HepG2 (cell line): ENCODE results near the gene PMFBP1. TPM values are rescaled to one million over a fixed set of nuclear protein-coding genes. Genes with fewer than 3 reads are reported as not detected.
A peak's percentile ranks its signal among the peaks of the same experiment; 100 is the strongest.

Experiments
- ATAC-seq: fragments of 200-7000 bp; cut with Tn5 transposase; 3 replicates; pipeline ENCODE4 v1.9.1; 2020; ENCODE audit warnings: mild to moderate bottlenecking, moderate library complexity
- BruUV-seq: library from RNA; stranded (reverse); fragments of 400-500 nt; replicated peaks from 2 replicates; lab custom pipeline; 2021; lab: Mats Ljungman, UMichigan
- CTCF ChIA-PET: fragments of 300-600 bp; formaldehyde crosslinking; extraction: SDS; loops from one replicate; lab custom pipeline; 2021; ENCODE audit warnings: low total read pairs, inconsistent platforms, low intra/inter-chr PET ratio; lab: Yijun Ruan, JAX
- POLR2A ChIA-PET: fragments of 350-600 bp; sonication (Branson Sonifier 250); formaldehyde crosslinking; loops from one replicate; lab custom pipeline; 2020; ENCODE audit warnings: antibody characterized with exemption, inconsistent platforms; lab: Yijun Ruan, JAX
- DNase-seq: peaks from one replicate; pipeline ENCODE4 v3.0.0-alpha.2; 2015; ENCODE audit warnings: low spot score
- FAIRE-seq: peaks from 3 replicates; lab custom pipeline; 2011; peaks lifted over from hg19 to GRCh38; lab: Jason Lieb, UNC
- H2AFZ ChIP-seq: one replicate; pipeline ENCODE4 v1.6.1; 2011; ENCODE audit warnings: low read length, inconsistent platforms
- H3K27ac ChIP-seq: fragments of 300-600 bp; 3 replicates; pipeline ENCODE4 v1.8.0; 2011; ENCODE audit warnings: mixed run types, mild to moderate bottlenecking, mixed read lengths, low read length, inconsistent platforms; ENCODE audit not compliant: insufficient read depth; ENCODE audit errors: extremely low read length
- H3K27me3 ChIP-seq, 2 experiments: fragments of 200-600 bp in 1 of 2; 2 replicates in 1 of 2; 3 replicates in 1 of 2; pipeline versions ENCODE4 v1.6.0 to v1.8.0; 2011; ENCODE audit warnings: low read length in 2 of 2, mild to moderate bottlenecking in 2 of 2, moderate library complexity in 2 of 2, inconsistent platforms in 1 of 2; ENCODE audit not compliant: insufficient read depth in 2 of 2, control insufficient read depth in 1 of 2
- H3K36me3 ChIP-seq, 2 experiments: fragments of 200-600 bp in 1 of 2; replicated peaks in 1 of 2; 2 replicates in 1 of 2; 3 replicates in 1 of 2; pipeline versions ENCODE4 v1.5.1 to v1.8.0; 2011; ENCODE audit warnings: low read length in 2 of 2, inconsistent platforms in 1 of 2; ENCODE audit not compliant: insufficient read depth in 2 of 2, control insufficient read depth in 1 of 2
- H3K4me1 ChIP-seq: 2 replicates; pipeline ENCODE4 v1.5.1; 2012; ENCODE audit warnings: low read length, inconsistent platforms; ENCODE audit not compliant: insufficient read depth
- H3K4me2 ChIP-seq: 2 replicates; pipeline ENCODE4 v1.6.0; 2011; ENCODE audit warnings: low read depth, low read length, inconsistent platforms
- H3K4me3 ChIP-seq, 3 experiments: fragments of 200-600 bp in 1 of 3; sonication (generic), shearing (Covaris generic) in 1 of 3; replicated peaks in 1 of 3; 2 replicates each; pipeline ENCODE4 v1.5.1; 2011 to 2016; ENCODE audit warnings: low read length in 3 of 3, inconsistent platforms in 2 of 3, low read depth in 2 of 3, mild to moderate bottlenecking in 2 of 3, control low read depth in 1 of 3, mixed read lengths in 1 of 3; ENCODE audit not compliant: insufficient read depth in 1 of 3
- H3K79me2 ChIP-seq: one replicate; pipeline ENCODE4 v1.6.1; 2011; ENCODE audit warnings: low read length, inconsistent platforms; ENCODE audit not compliant: insufficient read depth
- H3K9ac ChIP-seq: 2 replicates; pipeline ENCODE4 v1.6.0; 2011; ENCODE audit warnings: mild to moderate bottlenecking, low read depth, low read length, inconsistent platforms; ENCODE audit not compliant: insufficient read depth
- H3K9me3 ChIP-seq: 2 replicates; pipeline ENCODE4 v1.5.1; 2012; ENCODE audit warnings: mild to moderate bottlenecking, low read length
- H4K20me1 ChIP-seq: 2 replicates; pipeline ENCODE4 v1.6.0; 2011; ENCODE audit warnings: inconsistent platforms, mild to moderate bottlenecking, low read length, moderate library complexity; ENCODE audit not compliant: insufficient read depth
- GABPB1 ChIP-seq: IDR thresholded peaks from 2 replicates; pipeline ENCODE4 v1.6.1; 2016; ENCODE audit warnings: mild to moderate bottlenecking, missing genetic modification reagents, moderate library complexity, missing compliant biosample characterization
- HNF4A ChIP-seq: sonication (generic); formaldehyde crosslinking; IDR thresholded peaks from 2 replicates; pipeline ENCODE4 v1.4.0; 2020; ENCODE audit warnings: missing genetic modification reagents
- KDM2A ChIP-seq: sonication (generic); formaldehyde crosslinking; IDR thresholded peaks from 2 replicates; pipeline ENCODE4 v1.4.0; 2020; ENCODE audit warnings: low read depth, missing genetic modification reagents, borderline replicate concordance
- LCORL ChIP-seq, 2 experiments: fragments of 450-650 bp in 1 of 2; sonication (generic) in 1 of 2; formaldehyde crosslinking in 1 of 2; IDR thresholded peaks; 2 replicates each; pipeline versions ENCODE4 v1.5.0 to v1.6.1; 2017 to 2020; ENCODE audit warnings: antibody characterized with exemption in 1 of 2, missing genetic modification reagents in 1 of 2
- NR2C2 ChIP-seq: sonication (generic); formaldehyde crosslinking; IDR thresholded peaks from 2 replicates; pipeline ENCODE4 v1.4.0; 2020; ENCODE audit warnings: missing genetic modification reagents, mild to moderate bottlenecking, moderate library complexity, borderline replicate concordance
- RAD21 ChIP-seq: fragments of 450-650 bp; formaldehyde crosslinking; IDR thresholded peaks from 2 replicates; pipeline ENCODE4 v1.5.0; 2020; ENCODE audit warnings: mild to moderate bottlenecking
- SOX6 ChIP-seq, 2 experiments: fragments of 450-650 bp in 1 of 2; sonication (generic) in 1 of 2; formaldehyde crosslinking in 1 of 2; IDR thresholded peaks; 2 replicates each; pipeline versions ENCODE4 v1.4.0 to v1.6.1; 2017 to 2020; ENCODE audit warnings: antibody characterized with exemption in 1 of 2, mild to moderate bottlenecking in 1 of 2, missing genetic modification reagents in 1 of 2
- ZHX2 ChIP-seq, 2 experiments: sonication (generic) in 1 of 2; formaldehyde crosslinking in 1 of 2; IDR thresholded peaks; 2 replicates each; pipeline versions ENCODE4 v1.6.1 to v1.9.0; 2014 to 2022; ENCODE audit warnings: antibody characterized with exemption in 1 of 2, borderline replicate concordance in 1 of 2, inconsistent platforms in 1 of 2, low read depth in 1 of 2, missing genetic modification reagents in 1 of 2
- ZNF441 ChIP-seq: sonication (generic); formaldehyde crosslinking; IDR thresholded peaks from 2 replicates; pipeline ENCODE4 v1.7.0; 2021; ENCODE audit warnings: missing genetic modification reagents, borderline replicate concordance
- WGBS: methylation state at CpG from one replicate; pipeline ENCODE4 v1.1.6; 2017; ENCODE audit warnings: low lambda C conversion rate; 5-methylcytosine and 5-hydroxymethylcytosine counted together
- in situ Hi-C: cut with HindIII; loops from 2 replicates; pipeline ENCODE4 v1.10.0; 2017; ENCODE audit warnings: low pct_unique_long_range_greater_than_20kb; ENCODE audit not compliant: extremely low pct_ligation_motif_present
- intact Hi-C: fragments of 100-400 bp; cut with micrococcal nuclease; formaldehyde crosslinking; loops from one replicate; pipeline ENCODE4 v1.10.0; 2022; ENCODE audit not compliant: unreplicated experiment
- polyA plus RNA-seq, 8 experiments: library from polyadenylated mRNA; depleted of rRNA in 3 of 8; stranded (reverse) in 7 of 8; unstranded in 1 of 8; fragments of >200 nt; fragmentation: Illumina TruSeq in 4 of 8; extraction: Trizol in 4 of 8; gene quantifications; 2 replicates each; pipeline versions ENCODE4 v1.2.1 to v1.2.3, GENCODE V29; 2011 to 2016; ENCODE audit warnings: low read depth in 4 of 8, missing spikeins in 1 of 8, mixed read lengths in 1 of 8; ENCODE audit not compliant: insufficient read depth in 1 of 8
- total RNA-seq, 5 experiments: library from RNA; depleted of rRNA; stranded (reverse); fragments of >200 nt; fragmentation: Illumina TruSeq; extraction: Trizol; gene quantifications; 2 replicates each; pipeline ENCODE4 v1.2.3, GENCODE V29; 2016; ENCODE audit warnings: low read depth in 1 of 5
- TF ChIP-seq, protein P1 (sequence below): sonication (generic); formaldehyde crosslinking; IDR thresholded peaks from 2 replicates; pipeline ENCODE4 v1.5.0; 2020; ENCODE audit warnings: mild to moderate bottlenecking, missing genetic modification reagents, borderline replicate concordance

Gene PMFBP1
- total and polyA plus RNA-seq, 2 of the 13 experiments (the other 11 are each of a cell fraction or from before 2014, with no cell fraction given), result 1.9 to 3.8 TPM

GRCh38 chr16:72124761-72125634 lies 47.0 kb downstream of the PMFBP1 start:
- intact Hi-C loops (loop anchor here (1.0 kb wide), 3 partner anchors 25 to 342 kb away; no protein-coding TSS in a partner anchor), in situ Hi-C loops (loop anchor here (5.0 kb wide), 1 partner anchor 342 kb away; no protein-coding TSS in a partner anchor)
- H4K20me1 ChIP-seq, result no peaks in the 10 kb centered on the region
- H3K9me3 ChIP-seq, result no peaks in the 10 kb centered on the region
- BruUV-seq, result no TSS peak
- no peak overlapping the region for H2AFZ ChIP-seq
- DNase-seq (peak; percentile 67), ATAC-seq (peak; percentile 90), FAIRE-seq (peak; percentile 88)
- peak overlapping the region; percentile 4; the same call in 1 of the 2 replicates for H3K9ac ChIP-seq
- H3K79me2 ChIP-seq, result no peaks in the 10 kb centered on the region
- H3K4me3 ChIP-seq, result 0 out of 6 replicates have a peak overlapping the region, but pooled peaks of 1 of the 3 experiments have one; percentile 6
- POLR2A ChIA-PET, result no interaction called here
- CTCF ChIA-PET, result interaction anchor here (2.3 kb wide), 1 partner anchor 25 kb away, joined by 27 read pairs; no protein-coding TSS in a partner anchor
- peak overlapping the region; percentile 53 for H3K27ac ChIP-seq
- peak overlapping the region; percentile 32 for H3K4me2 ChIP-seq
- no peaks in the 10 kb centered on the region for H3K27me3 ChIP-seq
- 38% methylated on average over 13 of the region's 13 CpGs for WGBS
- no peaks in the 10 kb centered on the region; a peak in 2 of 5 replicates for H3K36me3 ChIP-seq
- H3K4me1 ChIP-seq, result peaks cover 26% of the 10 kb centered on the region
- TF ChIP-seq NR2C2 (CRISPR knock-in tag) (peak; percentile 24; the same call in 1 of the 2 replicates), LCORL (IDR thresholded peaks at IDR 0.05) (0 out of 2 replicates have a peak, but pooled peaks have one; percentile 29), LCORL (CRISPR knock-in tag; IDR thresholded peaks at IDR 0.05) (0 out of 2 replicates have a peak, but pooled peaks have one; percentile 63), ZHX2 (IDR thresholded peaks at IDR 0.05; ENCODE audit: low read depth) (0 out of 2 replicates have a peak, but pooled peaks have one; percentile 18), ZHX2 (CRISPR knock-in tag; IDR thresholded peaks at IDR 0.05; ENCODE audit: borderline replicate concordance) (no peak), ZNF441 (CRISPR knock-in tag) (0 out of 2 replicates have a peak, but pooled peaks have one; percentile 9), RAD21 (peak; percentile 81), GABPB1 (CRISPR knock-in tag) (peak; percentile 39), SOX6 (IDR thresholded peaks at IDR 0.05) (no peak), SOX6 (CRISPR knock-in tag; IDR thresholded peaks at IDR 0.05) (peak; percentile 84), HNF4A (CRISPR knock-in tag) (peak; percentile 72), KDM2A (CRISPR knock-in tag) (peak; percentile 46; the same call in 1 of the 2 replicates)
- TF ChIP-seq, protein P1, sequence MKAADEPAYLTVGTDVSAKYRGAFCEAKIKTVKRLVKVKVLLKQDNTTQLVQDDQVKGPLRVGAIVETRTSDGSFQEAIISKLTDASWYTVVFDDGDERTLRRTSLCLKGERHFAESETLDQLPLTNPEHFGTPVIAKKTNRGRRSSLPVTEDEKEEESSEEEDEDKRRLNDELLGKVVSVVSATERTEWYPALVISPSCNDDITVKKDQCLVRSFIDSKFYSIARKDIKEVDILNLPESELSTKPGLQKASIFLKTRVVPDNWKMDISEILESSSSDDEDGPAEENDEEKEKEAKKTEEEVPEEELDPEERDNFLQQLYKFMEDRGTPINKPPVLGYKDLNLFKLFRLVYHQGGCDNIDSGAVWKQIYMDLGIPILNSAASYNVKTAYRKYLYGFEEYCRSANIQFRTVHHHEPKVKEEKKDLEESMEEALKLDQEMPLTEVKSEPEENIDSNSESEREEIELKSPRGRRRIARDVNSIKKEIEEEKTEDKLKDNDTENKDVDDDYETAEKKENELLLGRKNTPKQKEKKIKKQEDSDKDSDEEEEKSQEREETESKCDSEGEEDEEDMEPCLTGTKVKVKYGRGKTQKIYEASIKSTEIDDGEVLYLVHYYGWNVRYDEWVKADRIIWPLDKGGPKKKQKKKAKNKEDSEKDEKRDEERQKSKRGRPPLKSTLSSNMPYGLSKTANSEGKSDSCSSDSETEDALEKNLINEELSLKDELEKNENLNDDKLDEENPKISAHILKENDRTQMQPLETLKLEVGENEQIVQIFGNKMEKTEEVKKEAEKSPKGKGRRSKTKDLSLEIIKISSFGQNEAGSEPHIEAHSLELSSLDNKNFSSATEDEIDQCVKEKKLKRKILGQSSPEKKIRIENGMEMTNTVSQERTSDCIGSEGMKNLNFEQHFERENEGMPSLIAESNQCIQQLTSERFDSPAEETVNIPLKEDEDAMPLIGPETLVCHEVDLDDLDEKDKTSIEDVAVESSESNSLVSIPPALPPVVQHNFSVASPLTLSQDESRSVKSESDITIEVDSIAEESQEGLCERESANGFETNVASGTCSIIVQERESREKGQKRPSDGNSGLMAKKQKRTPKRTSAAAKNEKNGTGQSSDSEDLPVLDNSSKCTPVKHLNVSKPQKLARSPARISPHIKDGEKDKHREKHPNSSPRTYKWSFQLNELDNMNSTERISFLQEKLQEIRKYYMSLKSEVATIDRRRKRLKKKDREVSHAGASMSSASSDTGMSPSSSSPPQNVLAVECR (CRISPR knock-in tag), result peak; percentile 29; the same call in 1 of the 2 replicates
